Astrocyte of the cerebellum (primary cell): Measurements from ENCODE around the gene ADSL.

Experiments used
- DNase-seq: peaks from one replicate; pipeline ENCODE4 v3.0.0-alpha.2; 2011; ENCODE audit warnings: low read depth
- H3K4me3 ChIP-seq: 2 replicates; pipeline ENCODE4 v1.5.1; 2011; ENCODE audit warnings: mild to moderate bottlenecking, low read depth, low read length, moderate library complexity
- CTCF ChIP-seq: IDR thresholded peaks from 2 replicates; pipeline ENCODE4 v1.5.1; 2012; ENCODE audit warnings: low read length, low read depth, moderate library complexity, mild to moderate bottlenecking; ENCODE audit errors: missing control alignments
- in situ Hi-C: cut with HindIII; loops from 2 replicates; pipeline ENCODE4 v1.10.0; 2017; ENCODE audit warnings: low sequenced_read_pairs

Gene ADSL

GRCh38 chr22:40417881-40418280 lies 71.6 kb downstream of the ADSL start:
- H3K4me3 ChIP-seq = no peak overlapping the region
- no peak for DNase-seq
- TF ChIP-seq CTCF = no peak
- in situ Hi-C loops = no loop called here

- no peak for TF ChIP-seq CTCF
- no peak for DNase-seq
- in situ Hi-C loops = no loop called here
- no peak overlapping the region for H3K4me3 ChIP-seq
Observed at GRCh38 chr22:40418366-40419201, 72.3 kb downstream of the ADSL start.

- no peak for TF ChIP-seq CTCF
- H3K4me3 ChIP-seq = no peak overlapping the region
- DNase-seq = no peak
- in situ Hi-C loops = no loop called here
Observed at GRCh38 chr22:40419718-40420117, 73.4 kb downstream of the ADSL start.

GRCh38 chr22:40420341-40421081 lies 74.2 kb downstream of the ADSL start:
- in situ Hi-C loops = no loop called here
- no peak for TF ChIP-seq CTCF
- DNase-seq = no peak
- H3K4me3 ChIP-seq = no peak overlapping the region

- no peak for DNase-seq
- no peak for TF ChIP-seq CTCF
- in situ Hi-C loops = no loop called here
- no peak overlapping the region for H3K4me3 ChIP-seq
Observed at GRCh38 chr22:40421082-40421350, 74.7 kb downstream of the ADSL start.

GRCh38 chr22:40421941-40422340 lies 75.6 kb downstream of the ADSL start:
- no peak overlapping the region for H3K4me3 ChIP-seq
- DNase-seq = no peak
- no peak for TF ChIP-seq CTCF
- in situ Hi-C loops = no loop called here
